ENCODE results near the gene IDE. TPM values are rescaled to one million over a fixed set of nuclear protein-coding genes. Genes with fewer than 3 reads are reported as not detected.

The IDE gene
- total and polyA plus RNA-seq, 9 of the 15 experiments (the other 6 are each of a cell fraction or from before 2014, with no cell fraction given): 10.2 to 50.6 (median 33.2) TPM

GRCh38 chr10:92407305-92408016, 166.4 kb downstream of the IDE start (continued):
- no peak for TF ChIP-seq STAT5B (CRISPR knock-in tag; IDR thresholded peaks at IDR 0.05)
- no peak for TF ChIP-seq NR2C1 (IDR thresholded peaks at IDR 0.05)
- peak; percentile 61; the same call in 1 of the 2 replicates for TF ChIP-seq NR2C1 (tag; IDR thresholded peaks at IDR 0.05)
- no peak for TF ChIP-seq ZBTB2 (IDR thresholded peaks at IDR 0.05)
- TF ChIP-seq HIVEP1 (CRISPR knock-in tag; IDR thresholded peaks at IDR 0.05): no peak
- TF ChIP-seq KLF6 (CRISPR knock-in tag; IDR thresholded peaks at IDR 0.05; ENCODE audit: borderline replicate concordance): peak; percentile 54; the same call in 1 of the 2 replicates
- TF ChIP-seq NR0B1 (IDR thresholded peaks at IDR 0.05; ENCODE audit: partially characterized antibody): no peak
- TF ChIP-seq ZKSCAN3 (CRISPR knock-in tag; IDR thresholded peaks at IDR 0.05): no peak
- no peak for TF ChIP-seq HMG20B (CRISPR knock-in tag; IDR thresholded peaks at IDR 0.05)
- no peak for TF ChIP-seq XRCC5 (IDR thresholded peaks at IDR 0.05; ENCODE audit: low read depth, low read length)
- no peak for TF ChIP-seq BRF2 (IDR thresholded peaks at IDR 0.05; ENCODE audit: borderline replicate concordance, insufficient read depth, insufficient read length)
- TF ChIP-seq NFIC (IDR thresholded peaks at IDR 0.05): no peak
- no peak for TF ChIP-seq SAFB (IDR thresholded peaks at IDR 0.05; ENCODE audit: borderline replicate concordance, low read depth, low read length)
- no peak for TF ChIP-seq MED1 (CRISPR knock-in tag; IDR thresholded peaks at IDR 0.05; ENCODE audit: borderline replicate concordance)
- no peak for TF ChIP-seq HDAC3 (IDR thresholded peaks at IDR 0.05; ENCODE audit: borderline replicate concordance, partially characterized antibody)
- TF ChIP-seq TEAD4 (IDR thresholded peaks at IDR 0.05; ENCODE audit: low read length): no peak
- no peak for TF ChIP-seq TEAD4 (CRISPR knock-in tag; IDR thresholded peaks at IDR 0.05; ENCODE audit: borderline replicate concordance)
- TF ChIP-seq POLR2H (tag; IDR thresholded peaks at IDR 0.05; ENCODE audit: low read depth): no peak
- no peak for TF ChIP-seq MTF1 (CRISPR knock-in tag; IDR thresholded peaks at IDR 0.05; ENCODE audit: borderline replicate concordance)
- TF ChIP-seq ZMIZ1 (IDR thresholded peaks at IDR 0.05; ENCODE audit: low read depth in 2 of 2, low read length in 2 of 2): no peak
- TF ChIP-seq ZNF586 (CRISPR knock-in tag; conservative IDR thresholded peaks at IDR 0.05): no peak
- TF ChIP-seq KDM4B (IDR thresholded peaks at IDR 0.05; ENCODE audit: borderline replicate concordance in 2 of 2, low read depth in 1 of 2): no peak

Measured in K562 (cell line).